GM12878 (cell line): ENCODE results near the gene SMG6. TPM values are rescaled to one million over a fixed set of nuclear protein-coding genes. Genes with fewer than 3 reads are reported as not detected.

Source experiments
- ATAC-seq: fragments of 200-7000 bp; cut with Tn5 transposase; 3 replicates; pipeline ENCODE4 v1.9.1; 2020; ENCODE audit warnings: mild to moderate bottlenecking, moderate library complexity
- BruUV-seq: library from RNA; stranded (reverse); fragments of 400-500 nt; replicated peaks from 2 replicates; lab custom pipeline; 2021; lab: Mats Ljungman, UMichigan
- CTCF ChIA-PET: fragments of 300-600 bp; sonication (Branson Sonifier 250); formaldehyde crosslinking; extraction: SDS; loops from one replicate; lab custom pipeline; 2021; ENCODE audit warnings: inconsistent platforms; lab: Yijun Ruan, JAX
- POLR2A ChIA-PET: fragments of 350-600 bp; formaldehyde crosslinking; extraction: SDS; loops from one replicate; lab custom pipeline; 2021; ENCODE audit warnings: inconsistent platforms; lab: Charles Lee
- RAD21 ChIA-PET: fragments of 300-600 bp; sonication (Branson Sonifier 250); formaldehyde crosslinking; loops from one replicate; lab custom pipeline; 2023; ENCODE audit warnings: antibody characterized with exemption; ENCODE audit not compliant: unreplicated experiment; lab: Charles Lee
- SMC1A ChIA-PET: fragments of 300-600 bp; sonication (Branson Sonifier 250); formaldehyde crosslinking; loops from one replicate; lab custom pipeline; 2023; ENCODE audit not compliant: unreplicated experiment, uncharacterized antibody; lab: Charles Lee
- DNase-seq: peaks from one replicate; pipeline ENCODE4 v3.0.0-alpha.2; 2011; ENCODE audit warnings: low read depth, low spot score
- FAIRE-seq: peaks from 3 replicates; lab custom pipeline; 2011; peaks lifted over from hg19 to GRCh38; lab: Jason Lieb, UNC
- H2AFZ ChIP-seq: 2 replicates; pipeline ENCODE4 v1.6.0; 2011; ENCODE audit warnings: low read depth, low read length, control low read depth; ENCODE audit not compliant: control insufficient read depth
- H3K27ac ChIP-seq: 2 replicates; pipeline ENCODE4 v1.5.1; 2011; ENCODE audit warnings: control low read depth; ENCODE audit not compliant: control insufficient read depth, insufficient read depth
- H3K27me3 ChIP-seq, 2 experiments: replicated peaks in 1 of 2; 2 replicates each; pipeline versions ENCODE4 v1.6.0 to v1.6.1; 2011; ENCODE audit warnings: low read length in 1 of 2; ENCODE audit not compliant: control insufficient read depth in 2 of 2, insufficient read depth in 2 of 2
- H3K36me3 ChIP-seq, 2 experiments: 2 replicates each; pipeline ENCODE4 v1.5.1; 2011; ENCODE audit warnings: low read length in 1 of 2; ENCODE audit not compliant: control insufficient read depth in 2 of 2, insufficient read depth in 2 of 2
- H3K4me1 ChIP-seq: 2 replicates; pipeline ENCODE4 v1.6.1; 2011; ENCODE audit warnings: mild to moderate bottlenecking, low read length, moderate library complexity, mixed read lengths; ENCODE audit not compliant: control insufficient read depth, insufficient read depth
- H3K4me2 ChIP-seq: 2 replicates; pipeline ENCODE4 v1.6.0; 2011; ENCODE audit warnings: control low read depth; ENCODE audit not compliant: control insufficient read depth, insufficient read depth
- H3K4me3 ChIP-seq: fragments of 200-600 bp; sonication (generic); 2 replicates; pipeline ENCODE4 v1.5.1; 2016
- H3K79me2 ChIP-seq: 2 replicates; pipeline ENCODE4 v1.6.0; 2011; ENCODE audit warnings: low read length; ENCODE audit not compliant: control insufficient read depth, insufficient read depth
- H3K9ac ChIP-seq: 2 replicates; pipeline ENCODE4 v1.8.0; 2011; ENCODE audit warnings: low read length, control low read depth, mixed read lengths; ENCODE audit not compliant: control insufficient read depth, insufficient read depth
- H3K9me3 ChIP-seq: replicated peaks from 3 replicates; pipeline ENCODE4 v1.5.1; 2011; ENCODE audit warnings: mild to moderate bottlenecking, low read length; ENCODE audit not compliant: control insufficient read depth, insufficient read depth
- H4K20me1 ChIP-seq: 2 replicates; pipeline ENCODE4 v1.6.0; 2011; ENCODE audit not compliant: control insufficient read depth, insufficient read depth
- ASH2L ChIP-seq: fragments of 300-600, 200-600 bp; sonication (generic); IDR thresholded peaks from 2 replicates; pipeline ENCODE4 v1.6.1; 2017; ENCODE audit warnings: low read depth, mild to moderate bottlenecking, borderline replicate concordance
- EED ChIP-seq: sonication (generic); IDR thresholded peaks from 2 replicates; pipeline ENCODE4 v1.6.1; 2016; ENCODE audit warnings: antibody characterized with exemption, low read depth
- FOS ChIP-seq: IDR thresholded peaks from 3 replicates; pipeline ENCODE4 v1.6.1; 2011; ENCODE audit warnings: borderline replicate concordance; ENCODE audit not compliant: insufficient read length; ENCODE audit errors: extremely low read depth
- JUNB ChIP-seq: IDR thresholded peaks from 2 replicates; pipeline ENCODE4 v1.6.1; 2016; ENCODE audit warnings: antibody characterized with exemption, mild to moderate bottlenecking
- KAT2A ChIP-seq: conservative IDR thresholded peaks from 2 replicates; pipeline ENCODE4 v1.6.1; 2011; ENCODE audit warnings: low read depth, low read length; ENCODE audit not compliant: control insufficient read depth
- LARP7 ChIP-seq: fragments of 450-650 bp; IDR thresholded peaks from 2 replicates; pipeline ENCODE4 v1.6.1; 2017; ENCODE audit warnings: mild to moderate bottlenecking
- MEF2A ChIP-seq: IDR thresholded peaks from 2 replicates; pipeline ENCODE4 v1.6.1; 2011; ENCODE audit warnings: low read depth, mild to moderate bottlenecking, low read length, moderate library complexity; ENCODE audit not compliant: insufficient read depth
- NFYA ChIP-seq: IDR thresholded peaks from 2 replicates; pipeline ENCODE4 v1.6.1; 2011; ENCODE audit warnings: low read depth, mild to moderate bottlenecking, low read length, improper control_type of control experiment, borderline replicate concordance
- SIN3A ChIP-seq: IDR thresholded peaks from 2 replicates; pipeline ENCODE4 v1.6.1; 2012; ENCODE audit warnings: low read depth, low read length, improper control_type of control experiment
- ZNF622 ChIP-seq: fragments of 450-650 bp; IDR thresholded peaks from 2 replicates; pipeline ENCODE4 v1.6.1; 2017; ENCODE audit warnings: mild to moderate bottlenecking, inconsistent platforms
- WGBS: methylation state at CpG from one replicate; pipeline ENCODE4 v1.1.6; 2016; ENCODE audit warnings: low lambda C conversion rate; ENCODE audit not compliant: insufficient replicate concordance, insufficient coverage; ENCODE audit errors: missing lambda C conversion rate; 5-methylcytosine and 5-hydroxymethylcytosine counted together
- in situ Hi-C: fragments of 300-500 bp; cut with MboI; formaldehyde crosslinking; loops from 9 replicates; pipeline ENCODE4 v1.14.3; 2018; ENCODE audit warnings: mixed read lengths
- intact Hi-C: fragments of 100-400 bp; cut with micrococcal nuclease; formaldehyde crosslinking; loops from one replicate; pipeline ENCODE4 v1.14.2; 2022; ENCODE audit not compliant: unreplicated experiment
- polyA plus RNA-seq, 11 experiments: library from polyadenylated mRNA; depleted of rRNA in 4 of 11; unstranded in 6 of 11; stranded (reverse) in 5 of 11; fragments of >200 nt; fragmentation: Nextera tagmentation in 4 of 11; fragmentation: Illumina TruSeq in 1 of 11; extraction: Ambion mirVana in 4 of 11; extraction: Trizol in 1 of 11; gene quantifications; 1 replicate in 1 of 11; 2 replicates in 10 of 11; pipeline versions ENCODE4 v1.2.1 to v1.2.3, GENCODE V29; 2011 to 2016; ENCODE audit warnings: inconsistent platforms in 2 of 11, missing spikeins in 2 of 11, low read depth in 1 of 11
- total RNA-seq, 4 experiments: library from RNA; depleted of rRNA in 3 of 4; stranded (reverse); fragments of >200 nt in 3 of 4; fragmentation: Illumina TruSeq in 1 of 4; extraction: Trizol in 1 of 4; gene quantifications; 2 replicates each; pipeline versions ENCODE4 v1.2.1 to v1.2.3, GENCODE V29; 2013 to 2021

SMG6 gene
- total and polyA plus RNA-seq, 10 of the 15 experiments (the other 5 are each of a cell fraction or from before 2014, with no cell fraction given), result 0.58 to 28.7 (median 15.7) TPM

DNA sequence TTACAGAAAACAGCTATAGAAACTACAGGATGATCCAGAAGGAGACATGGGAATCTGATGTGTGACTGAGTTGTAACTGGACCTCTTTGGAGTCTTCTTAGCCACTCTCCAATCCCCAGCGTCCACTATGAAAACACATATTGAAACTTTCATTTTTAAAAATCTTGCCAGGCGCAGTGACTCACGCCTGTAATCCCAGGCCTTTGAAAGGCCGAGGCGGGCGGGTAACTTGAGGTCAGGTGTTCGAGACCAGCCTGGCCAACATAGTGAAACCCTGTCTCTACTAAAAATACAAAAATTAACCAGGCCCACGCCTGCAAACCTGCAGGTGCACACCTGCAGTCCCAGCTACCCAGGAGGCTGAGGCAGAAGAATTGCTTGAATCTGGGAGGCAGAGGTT is 195.4 kb downstream of the SMG6 start:
- no peaks in the 10 kb centered on the region for H3K79me2 ChIP-seq
- ATAC-seq (no peak), FAIRE-seq (no peak), DNase-seq (no peak)
- peak; percentile 58 for TF ChIP-seq JUNB
- TF ChIP-seq ZNF622, result no peak
- TF ChIP-seq EED, result peak; percentile 40; the same call in 1 of the 2 replicates
- TF ChIP-seq NFYA, result no peak
- no peak overlapping the region for H3K9ac ChIP-seq
- intact Hi-C loops, result no loop called here
- POLR2A ChIA-PET, result interaction anchor here (0.6 kb wide), 2 partner anchors 150 to 788 kb away, joined by 4 read pairs; no protein-coding TSS in a partner anchor
- H4K20me1 ChIP-seq, result no peaks in the 10 kb centered on the region
- no TSS peak for BruUV-seq
- CTCF ChIA-PET, result interaction anchor here (1.3 kb wide), 1 partner anchor 53 kb away, joined by 4 read pairs; the partner anchor contains the start of gene HIC1
- no peaks in the 10 kb centered on the region; a peak in 2 of 4 replicates for H3K36me3 ChIP-seq
- no peak overlapping the region for H3K27ac ChIP-seq
- RAD21 ChIA-PET, result interaction anchor here (1.0 to 1.5 kb wide), 2 partner anchors 17 to 115 kb away, joined by 3 to 6 read pairs; no protein-coding TSS in a partner anchor
- H2AFZ ChIP-seq, result no peak overlapping the region
- H3K4me2 ChIP-seq, result no peak overlapping the region
- H3K4me3 ChIP-seq, result no peak overlapping the region
- SMC1A ChIA-PET, result interaction anchor here (1.1 to 1.8 kb wide), 2 partner anchors 19 to 24 kb away, joined by 5 to 6 read pairs; no protein-coding TSS in a partner anchor
- no peaks in the 10 kb centered on the region for H3K27me3 ChIP-seq
- H3K9me3 ChIP-seq, result no peaks in the 10 kb centered on the region
- WGBS, result 0% methylated on average over 8 of the region's 8 CpGs
- in situ Hi-C loops, result no loop called here
- H3K4me1 ChIP-seq, result peaks cover 28% of the 10 kb centered on the region

DNA sequence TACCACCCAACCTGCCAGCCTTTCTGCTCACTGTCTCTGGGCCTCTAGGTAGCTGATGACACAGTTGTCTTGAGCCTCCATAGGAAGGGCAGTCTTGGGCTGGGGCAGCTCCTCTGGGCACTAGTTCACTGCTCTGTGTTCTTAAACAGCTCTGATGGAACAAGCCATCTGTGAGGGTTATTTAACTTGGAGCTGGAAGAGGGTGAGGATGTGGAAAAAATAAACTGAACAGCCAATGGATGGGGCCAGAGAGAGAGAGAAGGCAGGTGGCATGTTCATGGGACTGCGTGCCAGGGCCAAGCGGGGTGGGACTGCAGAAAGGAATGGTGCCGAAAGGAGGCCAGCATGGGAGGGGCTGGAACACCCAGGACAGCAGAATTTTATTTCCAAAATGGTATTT is 196.1 kb downstream of the SMG6 start:
- no peaks in the 10 kb centered on the region for H3K79me2 ChIP-seq
- H3K9me3 ChIP-seq, result no peaks in the 10 kb centered on the region
- in situ Hi-C loops (no loop called here), intact Hi-C loops (no loop called here)
- TF ChIP-seq KAT2A (no peak), SIN3A (no peak), ASH2L (no peak), FOS (no peak), MEF2A (no peak), LARP7 (no peak)
- H3K36me3 ChIP-seq, result no peaks in the 10 kb centered on the region; a peak in 2 of 4 replicates
- ChIA-PET POLR2A (interaction anchor here (0.6 to 1.3 kb wide), 4 partner anchors 11 to 151 kb away, joined by 3 to 4 read pairs (median 3); no protein-coding TSS in a partner anchor), CTCF (interaction anchor here (0.6 to 1.3 kb wide), 3 partner anchors 19 to 117 kb away, joined by 3 to 4 read pairs (median 3); partner anchors contain the start of gene HIC1), SMC1A (interaction anchor here (1.1 to 1.8 kb wide), 3 partner anchors 19 to 30 kb away, joined by 3 to 6 read pairs (median 5); no protein-coding TSS in a partner anchor), RAD21 (interaction anchor here (0.9 to 1.5 kb wide), 3 partner anchors 17 to 26 kb away, joined by 3 to 6 read pairs (median 3); no protein-coding TSS in a partner anchor)
- no peak overlapping the region for H3K9ac ChIP-seq
- no peaks in the 10 kb centered on the region for H3K27me3 ChIP-seq
- H3K27ac ChIP-seq, result no peak overlapping the region
- ATAC-seq (no peak), DNase-seq (no peak), FAIRE-seq (no peak)
- no TSS peak for BruUV-seq
- no peaks in the 10 kb centered on the region for H4K20me1 ChIP-seq
- H2AFZ ChIP-seq, result no peak overlapping the region
- peaks cover 25% of the 10 kb centered on the region for H3K4me1 ChIP-seq
- H3K4me3 ChIP-seq, result no peak overlapping the region
- no peak overlapping the region for H3K4me2 ChIP-seq
- WGBS, result 100% methylated on average over 3 of the region's 3 CpGs
